Loucy (cell line): ENCODE results near the gene VMP1.

Source experiments
- EZH2phosphoT487 ChIP-seq: fragments of 200-600 bp; IDR thresholded peaks from 2 replicates; pipeline ENCODE4 v1.6.1; 2018; ENCODE audit warnings: antibody characterized with exemption, mild to moderate bottlenecking, moderate library complexity, borderline replicate concordance
- TF ChIP-seq, protein P1 (sequence below): fragments of 200-600 bp; sonication (generic); conservative IDR thresholded peaks from 2 replicates; pipeline ENCODE4 v1.5.1; 2014; ENCODE audit warnings: mild to moderate bottlenecking, antibody characterized with exemption, low read length

DNA sequence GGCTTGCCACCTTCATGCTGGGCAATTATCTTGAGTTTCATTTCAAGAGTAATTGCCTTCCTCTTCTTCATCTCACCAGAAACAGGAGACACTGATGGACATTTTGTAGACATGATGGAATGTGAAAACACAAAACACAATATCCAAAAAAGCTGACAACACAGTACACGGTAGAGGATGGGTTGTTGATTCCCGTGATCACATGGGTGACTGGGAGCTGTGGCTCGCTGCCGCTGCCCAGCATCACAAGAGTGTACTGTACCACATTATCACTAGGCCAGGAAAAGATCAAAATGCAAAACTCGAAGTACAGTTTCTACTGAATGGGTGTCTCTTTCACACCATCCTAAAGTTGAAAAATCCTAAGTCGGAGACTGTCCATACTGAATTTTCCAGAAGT, 7.7 kb upstream of the VMP1 start:
- TF ChIP-seq, protein P1, sequence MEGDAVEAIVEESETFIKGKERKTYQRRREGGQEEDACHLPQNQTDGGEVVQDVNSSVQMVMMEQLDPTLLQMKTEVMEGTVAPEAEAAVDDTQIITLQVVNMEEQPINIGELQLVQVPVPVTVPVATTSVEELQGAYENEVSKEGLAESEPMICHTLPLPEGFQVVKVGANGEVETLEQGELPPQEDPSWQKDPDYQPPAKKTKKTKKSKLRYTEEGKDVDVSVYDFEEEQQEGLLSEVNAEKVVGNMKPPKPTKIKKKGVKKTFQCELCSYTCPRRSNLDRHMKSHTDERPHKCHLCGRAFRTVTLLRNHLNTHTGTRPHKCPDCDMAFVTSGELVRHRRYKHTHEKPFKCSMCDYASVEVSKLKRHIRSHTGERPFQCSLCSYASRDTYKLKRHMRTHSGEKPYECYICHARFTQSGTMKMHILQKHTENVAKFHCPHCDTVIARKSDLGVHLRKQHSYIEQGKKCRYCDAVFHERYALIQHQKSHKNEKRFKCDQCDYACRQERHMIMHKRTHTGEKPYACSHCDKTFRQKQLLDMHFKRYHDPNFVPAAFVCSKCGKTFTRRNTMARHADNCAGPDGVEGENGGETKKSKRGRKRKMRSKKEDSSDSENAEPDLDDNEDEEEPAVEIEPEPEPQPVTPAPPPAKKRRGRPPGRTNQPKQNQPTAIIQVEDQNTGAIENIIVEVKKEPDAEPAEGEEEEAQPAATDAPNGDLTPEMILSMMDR = no peak
- no peak for TF ChIP-seq EZH2phosphoT487
